Measurements from ENCODE around the gene MCF2L2.

The MCF2L2 gene

GRCh38 chr3:183318877-183319276 is 109.5 kb downstream of the MCF2L2 start:
- DNase-seq, result no peak

GRCh38 chr3:183317886-183318865 is 110.2 kb downstream of the MCF2L2 start:
- DNase-seq, result no peak

GRCh38 chr3:183317271-183317670 is 111.1 kb downstream of the MCF2L2 start:
- DNase-seq, result no peak

- no peak for DNase-seq
Measured at GRCh38 chr3:183315739-183316138, 112.7 kb downstream of the MCF2L2 start.

GRCh38 chr3:183313764-183314163 is 114.7 kb downstream of the MCF2L2 start:
- no peak for DNase-seq

DNA sequence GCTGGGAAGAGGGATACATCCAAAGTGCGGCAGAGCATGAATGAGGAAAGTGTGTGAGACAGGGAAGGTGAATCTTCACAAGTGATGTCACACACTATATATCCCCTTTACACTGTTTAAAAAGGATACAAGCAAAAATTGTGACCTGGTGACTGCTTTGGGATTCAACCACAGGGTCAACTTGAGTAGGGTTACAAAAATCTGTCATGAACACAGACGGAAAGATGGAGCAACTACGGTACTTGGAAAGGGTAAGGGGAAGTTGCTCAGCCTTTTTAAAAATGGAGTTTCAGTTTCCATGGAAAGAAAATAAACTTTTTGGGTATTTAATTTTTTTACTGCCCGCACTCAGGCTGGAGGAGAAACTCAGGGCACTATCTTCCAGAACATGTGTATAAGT is 115.1 kb downstream of the MCF2L2 start:
- DNase-seq, result no peak

- no peak for DNase-seq
Measured at GRCh38 chr3:183312433-183312832, 116.0 kb downstream of the MCF2L2 start.

DNA sequence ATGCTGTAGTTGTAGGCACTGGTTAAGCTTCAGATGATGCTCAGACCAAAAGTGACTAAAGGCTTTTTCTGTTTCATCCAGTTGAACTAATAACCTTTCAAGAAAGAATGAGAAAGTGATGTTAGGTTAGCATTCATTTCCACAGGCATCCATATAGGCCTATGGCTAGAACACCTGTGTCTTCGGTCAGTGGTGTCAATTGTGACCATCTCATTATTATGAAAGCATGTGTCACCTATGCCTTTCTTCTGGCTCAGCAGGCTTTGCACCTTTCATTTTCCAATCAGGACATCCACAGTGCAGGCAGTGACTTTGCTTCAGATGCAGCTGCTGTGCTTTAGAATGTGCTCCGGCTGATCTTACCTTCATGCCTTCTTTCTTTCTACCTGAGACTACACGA is 117.5 kb downstream of the MCF2L2 start:
- DNase-seq, result no peak

GRCh38 chr3:183309276-183309675 is 119.1 kb downstream of the MCF2L2 start:
- no peak for DNase-seq

GRCh38 chr3:183308751-183309150 is 119.7 kb downstream of the MCF2L2 start:
- no peak for DNase-seq

- no peak for DNase-seq
Measured at GRCh38 chr3:183307749-183308148, 120.7 kb downstream of the MCF2L2 start.

- DNase-seq, result peak; percentile 16
Measured at GRCh38 chr3:183306798-183307671, 121.4 kb downstream of the MCF2L2 start.

DNA sequence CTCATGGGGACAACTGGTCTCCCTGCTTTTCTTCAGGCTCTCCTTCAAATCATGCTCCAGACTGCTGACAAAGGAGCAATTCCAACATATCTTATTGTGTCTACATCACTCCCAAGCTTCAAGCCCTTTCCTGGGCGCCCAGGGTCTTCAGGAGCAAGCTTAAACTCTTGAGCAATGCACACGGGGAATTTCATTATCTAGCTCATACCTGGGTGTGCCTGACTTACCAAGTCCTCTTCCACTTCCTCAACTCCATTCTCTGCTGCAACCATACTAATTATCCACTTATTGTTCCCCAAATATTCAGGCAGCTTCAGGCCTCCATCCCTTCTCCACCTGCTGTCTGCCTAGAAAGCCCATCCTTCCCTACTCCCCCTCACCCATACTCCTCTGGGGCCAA is 124.7 kb downstream of the MCF2L2 start:
- DNase-seq, result no peak

GRCh38 chr3:183301937-183302580 is 126.4 kb downstream of the MCF2L2 start:
- DNase-seq, result no peak

- no peak for DNase-seq
Measured at GRCh38 chr3:183300996-183301562, 127.3 kb downstream of the MCF2L2 start.

- DNase-seq, result no peak
Measured at GRCh38 chr3:183299976-183300375, 128.4 kb downstream of the MCF2L2 start.

- no peak for DNase-seq
Measured at GRCh38 chr3:183298701-183299153, 129.7 kb downstream of the MCF2L2 start.

DNA sequence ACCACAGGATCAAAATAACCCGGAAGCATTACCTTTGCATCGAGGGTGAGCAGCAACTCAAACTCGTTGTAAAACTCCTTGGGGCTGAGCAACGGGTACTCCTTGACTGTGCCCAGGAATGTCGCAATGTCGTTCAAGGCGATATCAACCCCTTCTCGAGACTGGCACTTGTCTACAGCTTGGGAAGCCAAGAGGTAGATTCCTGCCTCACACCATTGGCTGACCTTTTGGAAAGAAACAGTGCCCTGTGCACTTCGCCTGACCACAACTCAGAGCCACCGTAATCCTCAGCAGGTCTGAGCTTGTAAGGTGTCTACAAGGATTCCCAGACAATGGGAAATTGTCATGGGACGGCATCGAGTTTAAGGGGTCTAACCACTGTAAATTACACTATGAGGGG is 131.5 kb downstream of the MCF2L2 start:
- no peak for DNase-seq

DNA sequence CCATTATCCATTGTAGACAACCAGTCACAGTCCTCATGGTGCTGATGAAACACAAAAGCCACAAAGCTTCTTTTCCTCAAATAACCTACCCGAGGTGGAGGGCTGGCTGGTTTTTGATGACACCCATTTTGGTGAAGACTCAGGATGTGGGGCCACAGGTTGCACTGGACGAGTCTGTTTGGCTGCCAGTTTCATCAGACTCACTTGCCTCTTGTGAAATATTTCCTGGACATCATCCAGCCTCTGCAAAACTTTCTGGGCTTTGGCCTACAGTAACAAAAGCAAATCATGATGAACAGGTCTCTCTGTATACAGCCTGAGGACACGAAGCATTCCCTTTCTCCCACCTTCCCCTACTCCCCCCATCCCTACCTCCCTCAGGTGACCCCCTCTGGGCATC is 133.2 kb downstream of the MCF2L2 start:
- no peak for DNase-seq

DNA sequence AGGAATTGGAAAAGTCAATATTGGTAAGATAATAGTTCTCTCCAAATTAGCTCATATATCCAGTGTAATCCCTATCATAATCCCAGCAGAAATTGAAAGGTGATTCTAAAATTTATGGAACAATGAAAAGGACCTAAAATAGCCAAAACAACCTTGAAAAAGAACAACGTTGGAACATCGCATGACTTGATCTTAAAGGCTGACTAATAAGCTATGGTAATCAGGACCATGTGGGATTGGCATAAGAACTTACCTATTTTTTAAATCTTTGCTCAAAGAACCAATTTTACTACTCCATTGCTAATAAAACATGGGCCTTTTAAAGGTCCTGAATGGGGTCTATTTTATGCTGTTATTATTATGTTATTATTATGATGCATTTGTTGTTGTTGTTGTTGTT is 134.5 kb downstream of the MCF2L2 start:
- no peak for DNase-seq

- no peak for DNase-seq
Measured at GRCh38 chr3:183291497-183292031, 136.9 kb downstream of the MCF2L2 start.

- no peak for DNase-seq
Measured at GRCh38 chr3:183290216-183290615, 138.2 kb downstream of the MCF2L2 start.
